ENCODE results near the gene HSBP1. TPM values are rescaled to one million over a fixed set of nuclear protein-coding genes. Genes with fewer than 3 reads are reported as not detected.

The HSBP1 gene
- total RNA-seq, 2 donors from 2014 or later: 229 to 239 TPM

DNA sequence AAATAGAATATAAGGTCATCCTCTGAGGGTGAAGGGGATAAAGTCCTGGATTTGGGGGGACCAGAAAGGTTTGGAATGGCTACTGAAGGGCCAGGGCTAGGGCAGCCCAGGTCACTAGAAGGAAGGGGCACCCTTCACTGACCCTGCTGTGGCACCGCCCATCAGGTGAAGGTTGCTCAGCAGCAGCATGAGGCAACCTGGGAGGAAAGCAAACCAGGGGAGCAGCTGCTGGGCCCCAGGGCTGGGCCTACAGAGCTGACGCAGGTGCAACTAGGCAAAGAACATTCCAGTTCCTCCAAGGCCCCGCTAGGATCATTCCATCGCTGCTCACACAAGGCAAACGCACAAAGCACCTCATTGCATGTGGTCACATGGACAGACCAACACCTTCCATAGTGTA, 3.4 kb upstream of the HSBP1 start:
- 93 to 100% methylated on average over 5 of the region's 5 CpGs for WGBS, 2 experiments (ENCODE audit: insufficient coverage in 1 of 2, insufficient read length in 1 of 2)
- Mint-ChIP-seq H3K36me3 (ENCODE audit: low read depth) (peaks cover 5% of the 10 kb centered on the region), H3K27me3 (ENCODE audit: insufficient read depth) (no peaks in the 10 kb centered on the region), H3K27ac (no peak overlapping the region), H3K4me3 (no peak overlapping the region), H3K4me1 (peaks cover 30% of the 10 kb centered on the region), H3K9me3 (no peaks in the 10 kb centered on the region)
- Histone ChIP-seq H3K4me3 (ENCODE audit: low read length) (no peak overlapping the region), H3K27ac (ENCODE audit: low read depth, low read length) (no peak overlapping the region), H3K27me3 (ENCODE audit: control insufficient read depth, insufficient read depth, low read length, poor library complexity, severe bottlenecking) (no peaks in the 10 kb centered on the region), H3K4me1 (ENCODE audit: control insufficient read depth, insufficient read depth, low read length) (no peaks in the 10 kb centered on the region), H3K9ac (ENCODE audit: extremely low read depth, low read length, poor library complexity, severe bottlenecking) (no peak overlapping the region), H3K9me3 (ENCODE audit: control insufficient read depth, low read length) (no peaks in the 10 kb centered on the region), H3K36me3 (ENCODE audit: control insufficient read depth, insufficient read depth, low read length) (no peaks in the 10 kb centered on the region)
- TF ChIP-seq, protein P1, sequence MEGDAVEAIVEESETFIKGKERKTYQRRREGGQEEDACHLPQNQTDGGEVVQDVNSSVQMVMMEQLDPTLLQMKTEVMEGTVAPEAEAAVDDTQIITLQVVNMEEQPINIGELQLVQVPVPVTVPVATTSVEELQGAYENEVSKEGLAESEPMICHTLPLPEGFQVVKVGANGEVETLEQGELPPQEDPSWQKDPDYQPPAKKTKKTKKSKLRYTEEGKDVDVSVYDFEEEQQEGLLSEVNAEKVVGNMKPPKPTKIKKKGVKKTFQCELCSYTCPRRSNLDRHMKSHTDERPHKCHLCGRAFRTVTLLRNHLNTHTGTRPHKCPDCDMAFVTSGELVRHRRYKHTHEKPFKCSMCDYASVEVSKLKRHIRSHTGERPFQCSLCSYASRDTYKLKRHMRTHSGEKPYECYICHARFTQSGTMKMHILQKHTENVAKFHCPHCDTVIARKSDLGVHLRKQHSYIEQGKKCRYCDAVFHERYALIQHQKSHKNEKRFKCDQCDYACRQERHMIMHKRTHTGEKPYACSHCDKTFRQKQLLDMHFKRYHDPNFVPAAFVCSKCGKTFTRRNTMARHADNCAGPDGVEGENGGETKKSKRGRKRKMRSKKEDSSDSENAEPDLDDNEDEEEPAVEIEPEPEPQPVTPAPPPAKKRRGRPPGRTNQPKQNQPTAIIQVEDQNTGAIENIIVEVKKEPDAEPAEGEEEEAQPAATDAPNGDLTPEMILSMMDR (conservative IDR thresholded peaks at IDR 0.05): no peak
- DNase-seq: no peak

DNA sequence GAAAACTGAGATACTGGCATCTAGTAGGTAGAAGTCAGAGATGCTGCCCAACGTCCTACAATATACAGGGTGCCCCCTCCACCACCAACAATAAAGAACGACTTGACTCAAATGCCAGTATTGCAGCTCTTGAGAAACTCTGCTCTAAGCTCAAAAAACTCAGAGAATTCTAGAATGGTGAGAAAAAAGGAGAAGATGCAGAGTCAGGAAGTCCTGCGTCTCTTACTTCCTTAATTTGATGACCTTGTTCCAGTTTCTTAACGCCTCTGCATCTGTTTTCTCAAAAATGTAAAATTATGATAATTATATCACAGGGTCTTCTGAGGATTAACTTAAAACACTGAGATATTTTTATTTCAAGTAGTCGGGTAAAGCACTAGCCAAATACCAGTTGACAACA, 1.7 kb upstream of the HSBP1 start:
- no peak overlapping the region for H3K27ac ChIP-seq (ENCODE audit: low read depth, low read length)
- H3K27me3 Mint-ChIP-seq (ENCODE audit: insufficient read depth): no peaks in the 10 kb centered on the region
- no peaks in the 10 kb centered on the region for H3K9me3 Mint-ChIP-seq
- H3K4me1 ChIP-seq (ENCODE audit: control insufficient read depth, insufficient read depth, low read length): peaks cover 3% of the 10 kb centered on the region
- WGBS, 2 experiments (ENCODE audit: insufficient coverage in 1 of 2, insufficient read length in 1 of 2): 97 to 100% methylated on average over 1 to 5 of the region's 5 CpGs
- H3K27ac Mint-ChIP-seq: no peak overlapping the region
- no peak overlapping the region for H3K9ac ChIP-seq (ENCODE audit: extremely low read depth, low read length, poor library complexity, severe bottlenecking)
- H3K9me3 ChIP-seq (ENCODE audit: control insufficient read depth, low read length): no peaks in the 10 kb centered on the region
- H3K4me3 Mint-ChIP-seq: no peak overlapping the region
- H3K27me3 ChIP-seq (ENCODE audit: control insufficient read depth, insufficient read depth, low read length, poor library complexity, severe bottlenecking): no peaks in the 10 kb centered on the region
- H3K36me3 ChIP-seq (ENCODE audit: control insufficient read depth, insufficient read depth, low read length): peaks cover 11% of the 10 kb centered on the region
- peaks cover 36% of the 10 kb centered on the region for H3K4me1 Mint-ChIP-seq
- no peak for DNase-seq
- no peak overlapping the region for H3K4me3 ChIP-seq (ENCODE audit: low read length)
- H3K36me3 Mint-ChIP-seq (ENCODE audit: low read depth): peaks cover 16% of the 10 kb centered on the region
- TF ChIP-seq, protein P1 (conservative IDR thresholded peaks at IDR 0.05): no peak

DNA sequence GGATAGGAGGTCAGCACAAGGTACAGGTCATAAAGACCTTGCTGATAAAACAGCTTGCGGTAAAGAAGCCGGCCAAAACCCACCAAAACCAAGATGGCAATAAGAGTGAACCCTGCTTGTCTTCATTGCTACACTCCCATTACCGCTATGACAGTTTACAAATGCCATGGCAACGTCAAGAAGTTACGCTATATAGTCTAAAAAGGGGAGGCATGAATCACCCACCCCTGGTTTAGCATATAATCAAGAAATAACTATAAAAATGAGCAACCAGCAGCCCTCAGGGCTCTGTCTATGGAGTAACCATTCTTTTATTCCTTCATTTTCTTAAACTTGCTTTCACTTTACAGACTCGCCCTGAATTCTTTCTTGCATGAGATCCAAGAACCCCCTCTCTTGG, 1.0 kb upstream of the HSBP1 start:
- 92 to 93% methylated on average over 3 to 6 of the region's 6 CpGs for WGBS, 2 experiments (ENCODE audit: insufficient coverage in 1 of 2, insufficient read length in 1 of 2)
- Mint-ChIP-seq H3K27ac (no peak overlapping the region), H3K4me3 (no peak overlapping the region), H3K27me3 (ENCODE audit: insufficient read depth) (no peaks in the 10 kb centered on the region), H3K9me3 (no peaks in the 10 kb centered on the region), H3K36me3 (ENCODE audit: low read depth) (peaks cover 22% of the 10 kb centered on the region), H3K4me1 (peaks cover 41% of the 10 kb centered on the region)
- peaks cover 18% of the 10 kb centered on the region for H3K36me3 ChIP-seq (ENCODE audit: control insufficient read depth, insufficient read depth, low read length)
- no peak overlapping the region for H3K27ac ChIP-seq (ENCODE audit: low read depth, low read length)
- H3K27me3 ChIP-seq (ENCODE audit: control insufficient read depth, insufficient read depth, low read length, poor library complexity, severe bottlenecking): no peaks in the 10 kb centered on the region
- no peaks in the 10 kb centered on the region for H3K9me3 ChIP-seq (ENCODE audit: control insufficient read depth, low read length)
- no peak for DNase-seq
- H3K4me3 ChIP-seq (ENCODE audit: low read length): no peak overlapping the region
- TF ChIP-seq, protein P1 (conservative IDR thresholded peaks at IDR 0.05): no peak
- peaks cover 9% of the 10 kb centered on the region for H3K4me1 ChIP-seq (ENCODE audit: control insufficient read depth, insufficient read depth, low read length)
- H3K9ac ChIP-seq (ENCODE audit: extremely low read depth, low read length, poor library complexity, severe bottlenecking): no peak overlapping the region

Data from endodermal cell (in vitro differentiated cells).